Measurements from ENCODE around the gene GPR162. TPM values are rescaled to one million over a fixed set of nuclear protein-coding genes. Genes with fewer than 3 reads are reported as not detected.

GPR162 gene
- total RNA-seq, 2 donors from 2014 or later, result 0.44 to 7.0 TPM

DNA sequence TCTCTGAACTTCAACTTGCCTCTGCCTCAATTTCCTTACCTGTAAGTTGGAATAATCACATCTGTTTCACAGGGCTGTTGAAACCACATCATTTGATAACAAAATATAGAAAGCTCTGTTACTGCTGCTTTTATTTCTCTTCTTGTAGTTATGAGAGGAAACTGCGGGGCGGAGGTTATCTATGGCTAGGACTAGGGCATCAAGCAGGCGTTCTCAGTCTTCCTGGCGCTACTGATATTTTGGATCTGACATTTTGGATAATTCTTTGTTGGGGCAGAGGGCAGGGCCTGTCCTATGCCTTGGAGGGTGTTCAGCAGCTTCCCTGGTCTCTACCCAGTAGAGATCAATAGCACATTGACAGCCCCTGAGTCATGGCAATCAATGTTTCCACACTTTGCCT is 10.5 kb downstream of the GPR162 start:
- TF ChIP-seq, protein P1, sequence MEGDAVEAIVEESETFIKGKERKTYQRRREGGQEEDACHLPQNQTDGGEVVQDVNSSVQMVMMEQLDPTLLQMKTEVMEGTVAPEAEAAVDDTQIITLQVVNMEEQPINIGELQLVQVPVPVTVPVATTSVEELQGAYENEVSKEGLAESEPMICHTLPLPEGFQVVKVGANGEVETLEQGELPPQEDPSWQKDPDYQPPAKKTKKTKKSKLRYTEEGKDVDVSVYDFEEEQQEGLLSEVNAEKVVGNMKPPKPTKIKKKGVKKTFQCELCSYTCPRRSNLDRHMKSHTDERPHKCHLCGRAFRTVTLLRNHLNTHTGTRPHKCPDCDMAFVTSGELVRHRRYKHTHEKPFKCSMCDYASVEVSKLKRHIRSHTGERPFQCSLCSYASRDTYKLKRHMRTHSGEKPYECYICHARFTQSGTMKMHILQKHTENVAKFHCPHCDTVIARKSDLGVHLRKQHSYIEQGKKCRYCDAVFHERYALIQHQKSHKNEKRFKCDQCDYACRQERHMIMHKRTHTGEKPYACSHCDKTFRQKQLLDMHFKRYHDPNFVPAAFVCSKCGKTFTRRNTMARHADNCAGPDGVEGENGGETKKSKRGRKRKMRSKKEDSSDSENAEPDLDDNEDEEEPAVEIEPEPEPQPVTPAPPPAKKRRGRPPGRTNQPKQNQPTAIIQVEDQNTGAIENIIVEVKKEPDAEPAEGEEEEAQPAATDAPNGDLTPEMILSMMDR (IDR thresholded peaks at IDR 0.05), result no peak
- Histone ChIP-seq H3K4me1 (peaks cover 0 to 27% of the 10 kb centered on the region in 2 donors), H3K27ac (peak overlapping the region in 1 of 2 donors; percentile 65), H3K4me3 (no peak overlapping the region), H3K9me3 (no peaks in the 10 kb centered on the region), H3K27me3 (no peaks in the 10 kb centered on the region), H3K36me3 (peaks cover 22% of the 10 kb centered on the region)
- no peak for DNase-seq (ENCODE audit: low spot score)

DNA sequence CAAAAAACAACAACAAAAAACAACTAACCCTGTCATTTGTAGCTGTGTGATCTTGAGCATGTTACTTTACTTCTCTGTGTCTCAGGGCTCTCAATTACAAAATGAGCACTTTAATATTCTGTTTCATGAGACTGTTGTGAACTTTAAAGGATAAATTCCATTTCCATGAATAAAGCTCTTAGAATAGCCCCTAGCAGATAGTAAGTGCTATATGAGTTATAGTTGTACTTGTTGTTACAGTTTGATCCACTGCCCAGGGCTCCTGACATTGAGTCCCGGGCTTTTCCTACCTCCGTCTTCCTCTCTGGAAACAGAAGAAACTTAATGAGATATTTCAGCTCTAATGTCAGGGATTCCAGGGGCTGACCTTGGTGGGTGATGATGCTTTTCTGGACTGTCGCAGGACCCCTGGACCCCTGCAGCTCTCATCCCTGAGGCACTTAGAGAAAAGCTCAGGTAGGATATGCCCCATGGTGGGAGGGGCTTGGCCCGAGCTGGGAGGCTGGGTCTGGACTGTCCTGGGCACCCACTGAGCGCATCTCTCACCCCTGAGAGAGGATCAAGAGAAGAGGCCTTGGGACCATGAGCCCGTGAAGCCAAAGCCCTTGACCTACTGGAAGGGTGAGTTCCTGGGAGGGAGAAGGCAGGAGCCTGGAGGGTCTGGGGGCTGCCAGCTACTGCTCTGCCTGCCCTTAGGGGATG is 11.7 kb downstream of the GPR162 start:
- Histone ChIP-seq H3K4me1 (peaks cover 0 to 16% of the 10 kb centered on the region in 2 donors), H3K9me3 (no peaks in the 10 kb centered on the region), H3K36me3 (peaks cover 33% of the 10 kb centered on the region), H3K4me3 (peak overlapping the region; percentile 34 to 41), H3K27ac (peak overlapping the region; percentile 65 to 85), H3K27me3 (no peaks in the 10 kb centered on the region)
- DNase-seq (ENCODE audit: low spot score), result no peak
- TF ChIP-seq, protein P1 (IDR thresholded peaks at IDR 0.05), result no peak

DNA sequence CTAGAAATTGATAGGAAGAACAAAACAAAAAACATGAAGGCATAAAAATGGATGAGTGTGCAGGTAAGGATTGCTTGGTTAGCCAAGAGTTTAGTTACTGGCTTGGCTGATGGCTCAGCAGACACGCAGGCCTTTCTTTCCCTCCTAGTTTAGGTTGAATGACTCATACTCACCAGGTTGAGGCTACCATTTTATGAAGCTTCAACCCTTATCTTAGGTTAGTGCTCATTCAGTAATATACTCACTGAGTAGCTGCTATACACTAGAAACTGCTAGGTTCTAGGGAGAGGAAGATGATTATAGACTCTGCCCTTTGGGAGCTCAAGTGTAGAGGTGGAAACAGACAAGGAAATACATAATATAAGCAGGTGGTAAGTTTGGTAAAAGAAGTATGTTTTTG is 12.6 kb downstream of the GPR162 start:
- Histone ChIP-seq H3K27ac (peak overlapping the region; percentile 65 to 85), H3K36me3 (peaks cover 42% of the 10 kb centered on the region), H3K4me1 (peaks cover 0 to 11% of the 10 kb centered on the region in 2 donors), H3K4me3 (peak overlapping the region; percentile 34 to 41), H3K27me3 (no peaks in the 10 kb centered on the region), H3K9me3 (no peaks in the 10 kb centered on the region)
- TF ChIP-seq, protein P1 (IDR thresholded peaks at IDR 0.05), result no peak
- DNase-seq (ENCODE audit: low spot score), result no peak

DNA sequence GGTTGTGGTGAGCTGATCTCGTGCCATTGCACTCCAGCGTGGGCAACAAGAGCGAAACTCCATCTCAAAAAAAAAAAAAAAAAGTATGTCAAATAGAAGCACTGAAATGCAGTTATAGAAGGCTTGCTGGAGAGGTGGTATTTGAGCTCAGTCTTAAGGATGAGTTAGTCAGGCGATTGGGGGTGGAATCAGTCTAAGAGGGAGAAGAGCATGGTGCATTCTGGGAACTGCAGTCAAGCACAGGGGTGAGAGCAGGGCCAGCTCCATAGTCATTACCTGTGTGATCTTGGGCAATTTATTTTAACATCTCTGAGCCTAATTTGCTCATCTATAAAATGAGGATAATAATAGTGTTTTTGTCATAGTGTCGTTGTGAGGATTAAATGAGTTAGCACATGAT is 13.3 kb downstream of the GPR162 start:
- Histone ChIP-seq H3K9me3 (no peaks in the 10 kb centered on the region), H3K4me3 (no peak overlapping the region), H3K27ac (no peak overlapping the region), H3K36me3 (peaks cover 48% of the 10 kb centered on the region), H3K27me3 (no peaks in the 10 kb centered on the region), H3K4me1 (peaks cover 0 to 5% of the 10 kb centered on the region in 2 donors)
- TF ChIP-seq, protein P1 (IDR thresholded peaks at IDR 0.05), result no peak
- no peak for DNase-seq (ENCODE audit: low spot score)

DNA sequence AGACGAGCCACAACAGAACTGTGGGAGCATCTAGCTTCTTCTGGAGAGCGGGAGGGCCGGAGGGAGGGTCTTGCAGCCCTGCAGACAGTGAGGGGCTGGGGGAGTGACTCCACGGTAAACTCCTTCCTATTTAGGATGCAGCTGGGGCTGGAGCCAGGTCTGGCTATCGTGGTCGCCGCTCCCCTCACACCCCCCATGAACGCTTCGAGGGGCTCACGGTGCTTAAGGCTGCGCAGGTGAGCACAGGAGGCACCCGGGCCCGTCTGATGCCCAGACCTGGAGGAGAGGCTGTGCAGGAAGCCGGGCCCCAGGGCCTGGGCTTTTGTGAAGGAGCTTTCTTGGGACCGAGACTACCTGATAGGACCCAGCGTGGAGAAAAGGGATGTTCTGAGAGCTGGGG is 15.2 kb downstream of the GPR162 start:
- Histone ChIP-seq H3K27me3 (no peaks in the 10 kb centered on the region), H3K4me1 (peaks cover 0 to 10% of the 10 kb centered on the region in 2 donors), H3K9me3 (no peaks in the 10 kb centered on the region), H3K4me3 (no peak overlapping the region), H3K36me3 (peaks cover 49% of the 10 kb centered on the region), H3K27ac (no peak overlapping the region)
- TF ChIP-seq, protein P1 (IDR thresholded peaks at IDR 0.05), result no peak
- no peak for DNase-seq (ENCODE audit: low spot score)
